Trophoblast cell (in vitro differentiated cells and primary cell): ENCODE measurements around the gene LRRC18.

Experiments
- DNase-seq, 2 donors: peaks; one replicate each; pipeline ENCODE4 v3.0.0-alpha.2; 2016
- H2AFZ ChIP-seq: 2 replicates; pipeline ENCODE4 v1.6.1; 2013; ENCODE audit warnings: low read length, moderate library complexity, mild to moderate bottlenecking; ENCODE audit not compliant: insufficient read depth, poor library complexity
- H2AK5ac ChIP-seq: 2 replicates; pipeline ENCODE4 v1.6.1; 2013; ENCODE audit warnings: mild to moderate bottlenecking, low read length
- H2BK120ac ChIP-seq: 2 replicates; pipeline ENCODE4 v1.6.1; 2013; ENCODE audit warnings: low read length, mild to moderate bottlenecking, moderate library complexity; ENCODE audit not compliant: insufficient read depth, poor library complexity
- H2BK12ac ChIP-seq: 2 replicates; pipeline ENCODE4 v1.6.1; 2013; ENCODE audit warnings: mild to moderate bottlenecking, low read length, moderate library complexity
- H2BK5ac ChIP-seq: 2 replicates; pipeline ENCODE4 v1.6.1; 2013; ENCODE audit warnings: low read length, low read depth, moderate library complexity, mild to moderate bottlenecking; ENCODE audit not compliant: poor library complexity
- H3K14ac ChIP-seq: 2 replicates; pipeline ENCODE4 v1.6.1; 2013; ENCODE audit warnings: mild to moderate bottlenecking, low read length
- H3K18ac ChIP-seq: 2 replicates; pipeline ENCODE4 v1.6.1; 2013; ENCODE audit warnings: mild to moderate bottlenecking, low read length
- H3K23ac ChIP-seq: 2 replicates; pipeline ENCODE4 v1.6.1; 2013; ENCODE audit warnings: low read length
- H3K27ac ChIP-seq: 2 replicates; pipeline ENCODE4 v1.5.1; 2013; ENCODE audit warnings: low read depth, mild to moderate bottlenecking, inconsistent platforms, low read length, moderate library complexity
- H3K27me3 ChIP-seq: 2 replicates; pipeline ENCODE4 v1.6.1; 2013; ENCODE audit warnings: inconsistent platforms, mild to moderate bottlenecking, low read length, moderate library complexity; ENCODE audit not compliant: insufficient read depth
- H3K36me3 ChIP-seq, 2 experiments: 1 replicate in 1 of 2; 2 replicates in 1 of 2; pipeline ENCODE4 v1.6.1; 2013; ENCODE audit warnings: low read length in 2 of 2, mild to moderate bottlenecking in 2 of 2, moderate library complexity in 1 of 2; ENCODE audit not compliant: insufficient read depth in 2 of 2, control insufficient read depth in 1 of 2
- H3K4ac ChIP-seq: 2 replicates; pipeline ENCODE4 v1.6.1; 2013; ENCODE audit warnings: low read depth, mild to moderate bottlenecking, low read length, moderate library complexity
- H3K4me1 ChIP-seq, 2 experiments: 1 replicate in 1 of 2; 2 replicates in 1 of 2; pipeline ENCODE4 v1.6.1; 2013; ENCODE audit warnings: low read length in 2 of 2, mild to moderate bottlenecking in 2 of 2, moderate library complexity in 1 of 2; ENCODE audit not compliant: insufficient read depth in 2 of 2, control insufficient read depth in 1 of 2
- H3K4me2 ChIP-seq: 2 replicates; pipeline ENCODE4 v1.6.1; 2013; ENCODE audit warnings: inconsistent platforms, mild to moderate bottlenecking, low read length, moderate library complexity
- H3K4me3 ChIP-seq: 2 replicates; pipeline ENCODE4 v1.5.1; 2013; ENCODE audit warnings: mild to moderate bottlenecking, low read depth, low read length, inconsistent platforms
- H3K79me1 ChIP-seq: one replicate; pipeline ENCODE4 v1.6.1; 2013; ENCODE audit warnings: low read length
- H3K79me2 ChIP-seq: 2 replicates; pipeline ENCODE4 v1.6.1; 2013; ENCODE audit warnings: low read length, mild to moderate bottlenecking; ENCODE audit not compliant: control insufficient read depth, insufficient read depth, poor library complexity
- H3K9ac ChIP-seq: 2 replicates; pipeline ENCODE4 v1.6.1; 2013; ENCODE audit warnings: mild to moderate bottlenecking, low read length
- H3K9me3 ChIP-seq: 2 replicates; pipeline ENCODE4 v1.6.1; 2013; ENCODE audit warnings: low read depth, mild to moderate bottlenecking, control low read depth, inconsistent platforms, low read length; ENCODE audit not compliant: insufficient read depth
- H4K12ac ChIP-seq: 2 replicates; pipeline ENCODE4 v1.6.1; 2013; ENCODE audit warnings: low read depth, mild to moderate bottlenecking, low read length, moderate library complexity
- H4K8ac ChIP-seq: 2 replicates; pipeline ENCODE4 v1.6.1; 2013; ENCODE audit warnings: low read depth, mild to moderate bottlenecking, low read length, moderate library complexity
- H4K91ac ChIP-seq: one replicate; pipeline ENCODE4 v1.6.1; 2013; ENCODE audit warnings: low read depth, mild to moderate bottlenecking, low read length, moderate library complexity
- WGBS: extraction: QIAGEN DNeasy Blood & Tissue Kit; methylation state at CpG from one replicate; pipeline ENCODE4 v1.1.7; 2013; ENCODE audit warnings: missing lambda C conversion rate; ENCODE audit not compliant: insufficient read length, insufficient coverage; ENCODE audit errors: extremely low coverage; 5-methylcytosine and 5-hydroxymethylcytosine counted together

Gene LRRC18

DNA sequence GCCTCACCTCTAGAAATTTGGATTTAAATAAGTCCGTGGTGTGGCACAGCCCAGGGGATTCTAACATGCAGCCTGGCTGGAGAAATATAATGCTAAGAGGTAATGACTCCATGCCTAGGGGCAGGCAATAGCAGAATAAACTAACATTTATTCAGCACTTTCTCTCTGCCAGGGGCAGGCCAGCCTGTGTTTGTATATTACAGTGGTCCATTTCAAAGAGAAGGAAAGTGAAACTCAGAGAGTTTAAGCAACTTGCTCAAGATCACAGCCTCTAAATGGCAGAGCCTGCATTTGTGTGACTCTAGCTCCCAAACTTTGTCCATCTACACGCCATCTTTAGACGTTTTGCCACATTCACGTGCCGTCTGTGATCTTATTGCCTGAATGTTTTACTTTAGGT lies 6.7 kb upstream of the LRRC18 start:
- no peak overlapping the region for H3K14ac ChIP-seq
- no peak overlapping the region for H2AFZ ChIP-seq
- no peak overlapping the region for H2BK5ac ChIP-seq
- H4K91ac ChIP-seq: no peak overlapping the region
- H2BK12ac ChIP-seq: no peak overlapping the region
- no peak overlapping the region for H3K23ac ChIP-seq
- no peaks in the 10 kb centered on the region for H3K4me1 ChIP-seq
- H3K27me3 ChIP-seq: no peaks in the 10 kb centered on the region
- H3K27ac ChIP-seq: no peak overlapping the region
- no peak overlapping the region for H2BK120ac ChIP-seq
- H3K9ac ChIP-seq: no peak overlapping the region
- no peak overlapping the region for H3K4ac ChIP-seq
- no peak overlapping the region for H3K4me2 ChIP-seq
- no CpG with 5 or more reads among the region's 5 CpGs for whole genome bisulfite sequencing
- H3K18ac ChIP-seq: no peak overlapping the region
- H3K79me2 ChIP-seq: no peaks in the 10 kb centered on the region
- H3K9me3 ChIP-seq: no peaks in the 10 kb centered on the region
- H3K36me3 ChIP-seq: no peaks in the 10 kb centered on the region
- H2AK5ac ChIP-seq: no peak overlapping the region
- no peak overlapping the region for H3K4me3 ChIP-seq
- no peak overlapping the region for H4K8ac ChIP-seq
- H4K12ac ChIP-seq: no peak overlapping the region
- no peaks in the 10 kb centered on the region for H3K79me1 ChIP-seq
- no peak for DNase-seq

DNA sequence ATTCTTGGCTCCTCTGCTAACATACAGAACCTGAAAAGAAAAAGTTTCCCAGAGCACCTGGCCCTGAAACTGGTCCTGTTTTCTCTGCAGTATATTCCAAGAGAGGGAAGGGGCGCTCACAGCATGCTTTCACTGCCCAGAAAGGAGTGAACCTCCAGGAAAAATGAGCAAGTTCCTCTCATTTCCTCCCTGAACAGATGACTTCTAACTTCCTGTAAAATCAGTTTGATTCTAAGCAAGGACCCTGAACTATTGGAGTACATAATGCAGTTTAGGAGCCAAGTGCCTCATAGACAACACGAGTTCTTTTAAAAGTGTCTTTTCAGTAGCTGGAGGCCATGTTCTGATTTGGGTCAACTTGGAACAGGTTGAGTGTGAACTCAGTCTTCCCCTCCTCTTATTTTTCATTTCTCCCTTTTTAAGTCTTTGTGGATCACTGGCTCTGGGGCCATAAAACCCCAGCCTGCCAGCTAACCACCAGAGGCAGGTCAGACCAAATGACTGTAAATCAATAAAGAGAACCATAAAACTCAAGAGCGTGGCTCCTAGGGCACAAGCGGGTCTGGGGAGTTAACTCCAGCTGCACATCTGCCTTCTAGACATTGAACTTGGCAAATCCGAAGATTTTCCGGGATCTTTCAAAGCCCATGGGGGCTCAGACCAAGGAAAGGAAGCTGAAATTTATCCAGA lies 5.9 kb upstream of the LRRC18 start:
- H3K14ac ChIP-seq: no peak overlapping the region
- no peak overlapping the region for H2BK5ac ChIP-seq

GRCh38 chr10:48944171-48944570 lies 4.5 kb upstream of the LRRC18 start:
- no peak overlapping the region for H4K12ac ChIP-seq
- H4K91ac ChIP-seq: no peak overlapping the region
- H2BK12ac ChIP-seq: no peak overlapping the region
- no peak overlapping the region for H2AFZ ChIP-seq
- DNase-seq: no peak
- H3K23ac ChIP-seq: no peak overlapping the region
- no peak overlapping the region for H2BK5ac ChIP-seq
- WGBS: no CpG with 5 or more reads among the region's 3 CpGs
- no peaks in the 10 kb centered on the region for H3K9me3 ChIP-seq
- no peak overlapping the region for H3K4ac ChIP-seq
- H3K18ac ChIP-seq: no peak overlapping the region
- no peak overlapping the region for H3K4me2 ChIP-seq
- H2BK120ac ChIP-seq: no peak overlapping the region
- H4K8ac ChIP-seq: no peak overlapping the region
- H3K79me2 ChIP-seq: no peaks in the 10 kb centered on the region
- H3K36me3 ChIP-seq: no peaks in the 10 kb centered on the region
- no peaks in the 10 kb centered on the region for H3K79me1 ChIP-seq
- H2AK5ac ChIP-seq: no peak overlapping the region
- no peak overlapping the region for H3K27ac ChIP-seq
- H3K4me1 ChIP-seq: no peaks in the 10 kb centered on the region
- H3K14ac ChIP-seq: no peak overlapping the region
- H3K4me3 ChIP-seq: no peak overlapping the region
- H3K27me3 ChIP-seq: no peaks in the 10 kb centered on the region
- no peak overlapping the region for H3K9ac ChIP-seq

More for the DNA sequence above, 5.9 kb upstream of the LRRC18 start:
- Histone ChIP-seq H3K4me3 (no peak overlapping the region), H3K23ac (no peak overlapping the region), H3K4ac (no peak overlapping the region), H3K79me1 (no peaks in the 10 kb centered on the region), H3K36me3 (no peaks in the 10 kb centered on the region), H3K27ac (no peak overlapping the region), H3K9me3 (no peaks in the 10 kb centered on the region), H3K18ac (no peak overlapping the region), H2BK12ac (no peak overlapping the region), H3K9ac (no peak overlapping the region), H3K27me3 (no peaks in the 10 kb centered on the region), H3K4me2 (no peak overlapping the region), H4K12ac (no peak overlapping the region), H2AFZ (no peak overlapping the region), H2BK120ac (no peak overlapping the region), H2AK5ac (no peak overlapping the region), H4K91ac (no peak overlapping the region), H3K79me2 (no peaks in the 10 kb centered on the region), H4K8ac (no peak overlapping the region), H3K4me1 (no peaks in the 10 kb centered on the region)
- no peak for DNase-seq
- no CpG with 5 or more reads among the region's 6 CpGs for WGBS

- H3K9me3 ChIP-seq: no peaks in the 10 kb centered on the region
- H3K79me1 ChIP-seq: no peaks in the 10 kb centered on the region
- no peaks in the 10 kb centered on the region for H3K27me3 ChIP-seq
- H2AFZ ChIP-seq: no peak overlapping the region
- no peak overlapping the region for H2BK120ac ChIP-seq
- H4K12ac ChIP-seq: no peak overlapping the region
- H3K27ac ChIP-seq: no peak overlapping the region
- no CpG with 5 or more reads among the region's 10 CpGs for whole genome bisulfite sequencing
- H3K18ac ChIP-seq: no peak overlapping the region
- H2BK12ac ChIP-seq: no peak overlapping the region
- no peaks in the 10 kb centered on the region for H3K36me3 ChIP-seq
- no peak overlapping the region for H4K91ac ChIP-seq
- no peak for DNase-seq
- no peak overlapping the region for H3K4me3 ChIP-seq
- no peak overlapping the region for H3K23ac ChIP-seq
- H3K4me1 ChIP-seq: no peaks in the 10 kb centered on the region
- no peak overlapping the region for H3K14ac ChIP-seq
- no peak overlapping the region for H3K4me2 ChIP-seq
- H3K4ac ChIP-seq: no peak overlapping the region
- no peak overlapping the region for H3K9ac ChIP-seq
- H2BK5ac ChIP-seq: no peak overlapping the region
- H2AK5ac ChIP-seq: no peak overlapping the region
- no peak overlapping the region for H4K8ac ChIP-seq
- no peaks in the 10 kb centered on the region for H3K79me2 ChIP-seq
Observed at GRCh38 chr10:48943096-48943495, 3.5 kb upstream of the LRRC18 start.
